Mesothelial cell of epicardium (in vitro differentiated cells): ENCODE measurements around the gene UBALD1. TPM values are rescaled to one million over a fixed set of nuclear protein-coding genes. Genes with fewer than 3 reads are reported as not detected.

Experiments
- DNase-seq, 2 experiments: peaks; one replicate each; pipeline ENCODE4 v3.0.0; 2021; ENCODE audit warnings: low spot score in 2 of 2; ENCODE audit not compliant: unreplicated experiment in 2 of 2
- H3K27ac Mint-ChIP-seq: 2 replicates; pipeline ENCODE4 v1.8.0; 2021; ENCODE audit warnings: mixed read lengths
- H3K27me3 Mint-ChIP-seq: 2 replicates; pipeline ENCODE4 v1.8.0; 2021; ENCODE audit warnings: low read depth, mixed read lengths
- H3K36me3 Mint-ChIP-seq: 2 replicates; pipeline ENCODE4 v1.8.0; 2021; ENCODE audit warnings: mixed read lengths
- H3K4me1 Mint-ChIP-seq: 2 replicates; pipeline ENCODE4 v1.8.0; 2021; ENCODE audit warnings: mixed read lengths
- H3K4me3 Mint-ChIP-seq: 2 replicates; pipeline ENCODE4 v1.8.0; 2021; ENCODE audit warnings: mild to moderate bottlenecking, moderate library complexity, mixed read lengths
- H3K9me3 Mint-ChIP-seq: 2 replicates; pipeline ENCODE4 v1.8.0; 2021; ENCODE audit warnings: mixed read lengths
- total RNA-seq: library from RNA; stranded (reverse); gene quantifications from 3 replicates; pipeline ENCODE4 v1.2.1, GENCODE V29; 2021
- TF ChIP-seq, protein P1 (sequence below): fragments of 200-600 bp; sonication (generic); IDR thresholded peaks from one replicate; pipeline ENCODE4 v1.5.0; 2021; ENCODE audit warnings: antibody characterized with exemption; ENCODE audit not compliant: unreplicated experiment

The UBALD1 gene
- total RNA-seq, 1 donor from 2014 or later: 59.3 TPM

DNA sequence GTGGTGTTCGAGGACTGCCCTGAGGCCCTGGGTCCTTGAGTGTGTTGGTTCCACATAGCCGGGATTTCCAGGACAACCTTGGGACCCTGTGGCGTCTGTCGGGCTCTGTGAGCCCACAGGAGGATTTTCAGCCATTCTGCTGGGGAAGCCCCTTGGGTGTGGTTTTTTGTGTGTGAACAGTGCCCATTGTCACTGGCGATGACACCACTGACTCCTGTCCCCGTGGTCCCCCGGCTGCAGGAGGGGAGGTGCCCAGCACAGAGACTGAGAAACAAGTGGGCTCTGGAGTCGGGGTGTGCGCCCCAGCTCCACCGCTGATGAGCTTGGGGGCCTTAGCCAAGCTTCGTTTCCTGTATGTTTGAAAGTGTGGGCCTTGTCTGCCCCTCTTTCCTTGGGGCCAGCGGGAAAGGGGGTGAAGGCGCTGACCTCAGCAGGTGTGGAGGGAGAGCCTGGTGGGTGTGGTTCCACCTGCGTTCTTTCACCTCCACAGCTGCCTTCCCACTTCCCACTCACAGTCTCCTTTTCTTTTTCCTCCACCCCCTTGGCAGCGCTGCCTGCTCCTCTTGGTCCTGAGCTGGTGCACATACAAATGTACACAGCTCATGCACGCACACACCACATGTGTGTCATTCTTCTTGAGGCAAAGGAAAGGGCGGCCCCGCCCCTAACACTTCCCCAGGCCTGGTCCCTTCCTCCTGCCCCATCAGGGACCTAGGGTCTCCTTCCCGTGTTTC, 26.1 kb upstream of the UBALD1 start:
- Mint-ChIP-seq H3K4me1 (no peaks in the 10 kb centered on the region), H3K27ac (no peak overlapping the region), H3K27me3 (no peaks in the 10 kb centered on the region), H3K36me3 (peaks cover 12% of the 10 kb centered on the region), H3K4me3 (no peak overlapping the region), H3K9me3 (no peaks in the 10 kb centered on the region)
- DNase-seq: no peak
- TF ChIP-seq, protein P1, sequence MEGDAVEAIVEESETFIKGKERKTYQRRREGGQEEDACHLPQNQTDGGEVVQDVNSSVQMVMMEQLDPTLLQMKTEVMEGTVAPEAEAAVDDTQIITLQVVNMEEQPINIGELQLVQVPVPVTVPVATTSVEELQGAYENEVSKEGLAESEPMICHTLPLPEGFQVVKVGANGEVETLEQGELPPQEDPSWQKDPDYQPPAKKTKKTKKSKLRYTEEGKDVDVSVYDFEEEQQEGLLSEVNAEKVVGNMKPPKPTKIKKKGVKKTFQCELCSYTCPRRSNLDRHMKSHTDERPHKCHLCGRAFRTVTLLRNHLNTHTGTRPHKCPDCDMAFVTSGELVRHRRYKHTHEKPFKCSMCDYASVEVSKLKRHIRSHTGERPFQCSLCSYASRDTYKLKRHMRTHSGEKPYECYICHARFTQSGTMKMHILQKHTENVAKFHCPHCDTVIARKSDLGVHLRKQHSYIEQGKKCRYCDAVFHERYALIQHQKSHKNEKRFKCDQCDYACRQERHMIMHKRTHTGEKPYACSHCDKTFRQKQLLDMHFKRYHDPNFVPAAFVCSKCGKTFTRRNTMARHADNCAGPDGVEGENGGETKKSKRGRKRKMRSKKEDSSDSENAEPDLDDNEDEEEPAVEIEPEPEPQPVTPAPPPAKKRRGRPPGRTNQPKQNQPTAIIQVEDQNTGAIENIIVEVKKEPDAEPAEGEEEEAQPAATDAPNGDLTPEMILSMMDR: no peak

DNA sequence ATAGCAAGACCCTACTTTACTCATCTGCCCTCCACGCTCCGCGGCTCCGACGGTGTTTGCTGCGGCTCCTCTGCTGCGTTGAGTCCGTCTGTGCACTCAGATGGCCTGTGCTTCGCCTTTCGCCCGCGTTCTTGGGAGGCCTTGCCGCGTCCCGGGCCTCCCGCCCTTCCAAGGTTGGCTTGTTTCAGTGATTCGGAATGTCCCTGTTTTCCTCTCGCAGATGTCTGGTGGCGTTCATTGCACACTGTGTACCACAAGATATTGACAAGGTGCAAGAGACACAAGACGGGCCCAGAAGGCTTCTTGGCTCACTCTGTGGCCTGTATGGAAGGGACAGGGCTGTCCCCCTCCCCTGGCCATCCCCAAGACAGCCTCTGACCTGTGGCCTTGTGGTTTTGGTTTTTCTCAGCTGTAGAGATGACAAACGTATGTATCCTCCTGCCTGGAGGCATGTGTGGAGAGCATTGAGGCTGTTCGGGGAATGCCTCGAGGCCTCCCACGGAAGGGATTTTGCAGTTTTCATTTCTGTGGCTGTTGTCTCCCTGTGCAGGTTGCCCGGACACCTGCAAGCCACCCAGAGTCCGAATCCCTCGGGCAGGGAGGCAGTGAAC, 25.3 kb upstream of the UBALD1 start:
- H3K4me1 Mint-ChIP-seq: no peaks in the 10 kb centered on the region
- no peak for DNase-seq
- H3K4me3 Mint-ChIP-seq: no peak overlapping the region
- no peaks in the 10 kb centered on the region for H3K9me3 Mint-ChIP-seq
- TF ChIP-seq, protein P1: no peak
- H3K27ac Mint-ChIP-seq: no peak overlapping the region
- H3K36me3 Mint-ChIP-seq: peaks cover 6% of the 10 kb centered on the region
- no peaks in the 10 kb centered on the region for H3K27me3 Mint-ChIP-seq

- H3K4me3 Mint-ChIP-seq: no peak overlapping the region
- TF ChIP-seq, protein P1: no peak
- H3K4me1 Mint-ChIP-seq: no peaks in the 10 kb centered on the region
- DNase-seq: no peak
- peaks cover 6% of the 10 kb centered on the region for H3K36me3 Mint-ChIP-seq
- H3K9me3 Mint-ChIP-seq: no peaks in the 10 kb centered on the region
- H3K27me3 Mint-ChIP-seq: no peaks in the 10 kb centered on the region
- H3K27ac Mint-ChIP-seq: no peak overlapping the region
These were observed 22.9 kb upstream of the UBALD1 start for GRCh38 chr16:4637501-4638166.

DNA sequence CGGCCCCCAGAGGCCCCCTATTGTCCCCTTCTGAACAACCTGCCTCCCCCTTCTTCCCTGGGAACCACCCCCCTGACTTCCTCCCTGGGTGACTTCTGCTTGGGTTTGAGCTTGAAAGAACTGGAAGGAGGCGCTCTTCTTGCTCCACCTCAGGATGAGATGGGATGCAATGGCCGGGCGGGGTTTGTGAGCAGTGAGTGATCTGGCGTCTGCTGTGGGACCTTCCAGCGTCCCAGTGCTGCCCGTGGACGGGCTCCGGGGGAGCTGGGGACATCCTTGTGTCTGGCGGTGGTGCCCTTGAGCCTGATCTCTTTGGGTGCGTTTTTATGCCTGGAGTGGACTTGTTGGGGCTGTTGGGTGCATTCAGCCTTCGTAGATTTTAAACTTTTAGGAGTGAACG, 21.5 kb upstream of the UBALD1 start:
- H3K27me3 Mint-ChIP-seq: no peaks in the 10 kb centered on the region
- no peak for DNase-seq
- TF ChIP-seq, protein P1: no peak
- H3K27ac Mint-ChIP-seq: no peak overlapping the region
- no peaks in the 10 kb centered on the region for H3K4me1 Mint-ChIP-seq
- peaks cover 13% of the 10 kb centered on the region for H3K36me3 Mint-ChIP-seq
- H3K9me3 Mint-ChIP-seq: peaks cover 3% of the 10 kb centered on the region
- no peak overlapping the region for H3K4me3 Mint-ChIP-seq

GRCh38 chr16:4634768-4635167, 20.1 kb upstream of the UBALD1 start:
- TF ChIP-seq, protein P1: no peak
- no peak for DNase-seq
- peaks cover 6% of the 10 kb centered on the region for H3K9me3 Mint-ChIP-seq
- no peak overlapping the region for H3K4me3 Mint-ChIP-seq
- H3K27me3 Mint-ChIP-seq: no peaks in the 10 kb centered on the region
- no peak overlapping the region for H3K27ac Mint-ChIP-seq
- peaks cover 17% of the 10 kb centered on the region for H3K36me3 Mint-ChIP-seq
- H3K4me1 Mint-ChIP-seq: no peaks in the 10 kb centered on the region
